Measurements from ENCODE around the gene ZCCHC24. TPM values are rescaled to one million over a fixed set of nuclear protein-coding genes. Genes with fewer than 3 reads are reported as not detected.

The ZCCHC24 gene
- total and polyA plus RNA-seq, 4 donors: 7.8 to 23.9 (median 14.8) TPM

DNA sequence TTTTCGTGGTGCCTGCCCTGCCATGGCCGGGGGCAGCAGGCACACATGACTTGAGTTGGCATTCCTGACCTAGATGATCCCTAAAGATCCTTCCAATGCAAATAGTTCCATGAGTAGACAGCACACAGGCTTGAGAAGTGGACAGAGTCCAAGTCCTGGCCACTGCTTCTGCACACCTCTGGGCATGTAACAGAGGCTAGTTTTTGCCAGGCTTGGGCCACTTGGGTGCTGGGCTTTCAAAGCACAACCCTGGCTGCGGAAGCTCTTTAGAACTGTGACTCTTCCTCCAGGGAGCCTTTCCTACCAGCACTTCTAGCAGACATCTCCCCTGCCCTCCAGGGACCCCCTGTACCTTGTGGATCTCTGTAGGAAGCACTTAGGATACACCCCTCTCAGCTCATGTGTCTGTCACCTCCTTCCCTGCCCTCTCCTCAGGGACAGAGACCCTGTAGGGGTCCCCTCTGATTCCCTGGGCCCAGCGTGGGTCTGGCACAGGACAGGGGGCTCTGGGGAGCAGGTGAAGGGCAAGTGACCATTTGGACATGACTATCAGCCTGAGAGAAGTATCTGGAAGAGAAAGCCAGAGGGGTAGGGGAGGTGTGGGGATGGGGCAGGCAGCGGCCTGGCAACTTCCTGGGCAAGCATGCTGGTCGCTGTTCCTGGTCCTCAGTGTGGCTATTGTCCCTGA lies 36.2 kb downstream of the ZCCHC24 start:
- H3K27me3 ChIP-seq (ENCODE audit: control insufficient read depth in 4 of 4, insufficient read depth in 4 of 4, low read length in 3 of 4): no peaks in the 10 kb centered on the region
- H3K27ac ChIP-seq (ENCODE audit: low read depth in 1 of 2, low read length in 2 of 2): peak overlapping the region in 1 of 2 donors; percentile 66
- WGBS: 50% methylated on average over 6 of the region's 6 CpGs
- no peak overlapping the region for H3K4me3 ChIP-seq (ENCODE audit: low read depth in 1 of 3, low read length in 3 of 3)
- peaks cover 0 to 1% (median 0%) of the 10 kb centered on the region in 4 donors for H3K36me3 ChIP-seq (ENCODE audit: control insufficient read depth in 4 of 4, insufficient read depth in 3 of 4, low read depth in 1 of 4, low read length in 3 of 4)
- no peaks in the 10 kb centered on the region for H3K9me3 ChIP-seq (ENCODE audit: control insufficient read depth in 4 of 4, low read length in 3 of 4)
- TF ChIP-seq RAD21 (IDR thresholded peaks at IDR 0.05) (peak in 1 of 2 donors; percentile 54), SP1 (IDR thresholded peaks at IDR 0.05) (peak; percentile 66), JUND (IDR thresholded peaks at IDR 0.05) (peak in 1 of 2 donors; percentile 45), YY1 (IDR thresholded peaks at IDR 0.05) (peak; percentile 46), TAF1 (conservative IDR thresholded peaks at IDR 0.05) (no peak), HNF4G (IDR thresholded peaks at IDR 0.05) (peak; percentile 56), RXRA (IDR thresholded peaks at IDR 0.05) (peak; percentile 74 to 75), HNF4A (conservative IDR thresholded peaks at IDR 0.05) (peak; percentile 78 to 84), FOXA1 (IDR thresholded peaks at IDR 0.05) (peak; percentile 5), EGR1 (IDR thresholded peaks at IDR 0.05; ENCODE audit: low read depth in 2 of 2) (no peak), GABPA (IDR thresholded peaks at IDR 0.05 in 1 of 2, conservative IDR thresholded peaks at IDR 0.05 in 1 of 2) (no peak)
- TF ChIP-seq, protein P1, sequence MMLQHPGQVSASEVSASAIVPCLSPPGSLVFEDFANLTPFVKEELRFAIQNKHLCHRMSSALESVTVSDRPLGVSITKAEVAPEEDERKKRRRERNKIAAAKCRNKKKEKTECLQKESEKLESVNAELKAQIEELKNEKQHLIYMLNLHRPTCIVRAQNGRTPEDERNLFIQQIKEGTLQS (IDR thresholded peaks at IDR 0.05): no peak
- no peak for DNase-seq (ENCODE audit: low spot score)
- H3K4me1 ChIP-seq (ENCODE audit: control insufficient read depth in 4 of 4, insufficient read depth in 4 of 4, low read length in 3 of 4): peaks cover 0 to 36% (median 11%) of the 10 kb centered on the region in 4 donors
- H3K9ac ChIP-seq (ENCODE audit: low read depth in 1 of 2, low read length in 2 of 2): no peak overlapping the region

DNA sequence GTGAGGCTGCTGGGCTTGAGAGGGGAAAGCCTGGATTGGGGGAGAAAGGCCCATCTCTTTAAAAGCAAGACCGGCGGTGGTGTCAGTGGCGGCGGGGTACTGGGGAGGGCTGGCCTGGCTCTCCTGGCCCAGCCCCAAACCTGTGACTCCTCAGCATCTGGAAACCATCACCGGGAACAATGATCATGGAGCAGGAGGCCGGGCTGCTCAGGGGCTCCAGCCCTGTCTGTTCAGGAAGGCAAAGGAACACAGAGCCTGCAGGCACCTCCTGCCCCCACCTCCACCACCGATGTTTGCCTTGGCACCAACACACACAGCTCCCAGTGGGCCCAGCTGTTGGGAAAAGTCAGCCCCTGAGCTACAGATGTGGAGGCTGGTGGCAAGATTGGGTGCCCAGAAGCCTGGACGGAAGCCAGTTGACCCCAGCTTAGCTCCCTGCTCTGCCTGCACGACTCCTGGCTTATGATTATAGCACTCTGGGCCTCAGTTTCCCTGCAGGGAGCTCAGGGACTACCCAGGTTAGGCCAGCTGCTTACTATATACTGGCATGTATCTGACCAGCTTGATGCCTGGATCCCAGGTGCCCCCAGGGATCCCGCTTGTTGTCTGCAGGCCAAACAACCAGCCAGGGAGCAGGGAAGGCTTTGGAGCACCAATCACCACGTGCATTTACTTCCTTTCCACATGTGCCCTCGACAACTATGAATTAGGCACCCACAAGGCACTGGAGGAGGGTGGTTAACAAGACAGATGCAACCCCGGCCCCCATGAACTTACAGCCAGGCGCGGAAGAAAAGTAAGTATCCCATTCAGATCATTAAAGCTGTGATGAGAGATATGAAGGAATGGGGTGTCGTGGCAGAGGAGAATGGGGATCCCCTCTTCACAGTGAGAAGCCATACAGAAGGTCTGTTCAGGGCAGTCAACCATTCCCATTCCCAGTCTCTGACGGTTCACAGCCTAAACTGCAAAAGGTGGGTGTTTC lies 37.3 kb downstream of the ZCCHC24 start:
- no peaks in the 10 kb centered on the region for H3K9me3 ChIP-seq (ENCODE audit: control insufficient read depth in 4 of 4, low read length in 3 of 4)
- H3K9ac ChIP-seq (ENCODE audit: low read depth in 1 of 2, low read length in 2 of 2): no peak overlapping the region
- H3K27me3 ChIP-seq (ENCODE audit: control insufficient read depth in 4 of 4, insufficient read depth in 4 of 4, low read length in 3 of 4): no peaks in the 10 kb centered on the region
- no peak overlapping the region for H3K4me3 ChIP-seq (ENCODE audit: low read depth in 1 of 3, low read length in 3 of 3)
- TF ChIP-seq EGR1 (IDR thresholded peaks at IDR 0.05; ENCODE audit: low read depth in 2 of 2) (no peak), RXRA (IDR thresholded peaks at IDR 0.05) (peak; percentile 14 to 19), FOXA1 (IDR thresholded peaks at IDR 0.05) (peak; percentile 33)
- no peak for DNase-seq (ENCODE audit: low spot score)
- H3K4me1 ChIP-seq (ENCODE audit: control insufficient read depth in 4 of 4, insufficient read depth in 4 of 4, low read length in 3 of 4): peaks cover 0 to 36% (median 8%) of the 10 kb centered on the region in 4 donors
- H3K36me3 ChIP-seq (ENCODE audit: control insufficient read depth in 4 of 4, insufficient read depth in 3 of 4, low read depth in 1 of 4, low read length in 3 of 4): peaks cover 0 to under 1% (median 0%) of the 10 kb centered on the region in 4 donors
- WGBS: 60% methylated on average over 17 of the region's 17 CpGs
- H3K27ac ChIP-seq (ENCODE audit: low read depth in 1 of 2, low read length in 2 of 2): peak overlapping the region; percentile 56 to 66

DNA sequence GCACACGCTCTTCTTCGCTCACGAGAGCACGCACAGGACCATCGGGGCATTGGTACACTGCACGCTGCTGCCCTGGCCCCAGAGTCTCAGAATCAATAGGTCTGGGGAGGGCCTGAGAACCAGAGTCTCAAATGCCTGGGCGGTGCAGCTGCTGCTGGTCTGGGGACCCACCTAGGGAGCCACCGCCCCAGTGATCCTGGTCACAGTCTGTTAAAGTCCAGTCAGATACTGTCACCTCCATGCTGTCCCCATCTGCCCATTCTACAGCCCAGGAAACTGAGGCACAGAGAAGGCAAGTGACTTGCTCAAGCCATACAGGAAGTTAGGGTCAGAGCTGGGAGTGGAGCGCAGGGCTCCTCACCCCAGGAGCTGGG lies 38.0 kb downstream of the ZCCHC24 start:
- H3K4me1 ChIP-seq (ENCODE audit: control insufficient read depth in 4 of 4, insufficient read depth in 4 of 4, low read length in 3 of 4): peaks cover 0 to 36% (median 5%) of the 10 kb centered on the region in 4 donors
- H3K9me3 ChIP-seq (ENCODE audit: control insufficient read depth in 4 of 4, low read length in 3 of 4): no peaks in the 10 kb centered on the region
- TF ChIP-seq RAD21 (IDR thresholded peaks at IDR 0.05) (peak in 1 of 2 donors; percentile 1), FOXA2 (IDR thresholded peaks at IDR 0.05) (no peak), RXRA (IDR thresholded peaks at IDR 0.05) (no peak), NR2F2 (IDR thresholded peaks at IDR 0.05) (no peak)
- 62% methylated on average over 9 of the region's 9 CpGs for WGBS
- peaks cover 0 to 2% (median 0%) of the 10 kb centered on the region in 4 donors for H3K36me3 ChIP-seq (ENCODE audit: control insufficient read depth in 4 of 4, insufficient read depth in 3 of 4, low read depth in 1 of 4, low read length in 3 of 4)
- no peak overlapping the region for H3K9ac ChIP-seq (ENCODE audit: low read depth in 1 of 2, low read length in 2 of 2)
- H3K27ac ChIP-seq (ENCODE audit: low read depth in 1 of 2, low read length in 2 of 2): peak overlapping the region; percentile 56 to 66
- H3K27me3 ChIP-seq (ENCODE audit: control insufficient read depth in 4 of 4, insufficient read depth in 4 of 4, low read length in 3 of 4): no peaks in the 10 kb centered on the region
- DNase-seq (ENCODE audit: low spot score): no peak
- no peak overlapping the region for H3K4me3 ChIP-seq (ENCODE audit: low read depth in 1 of 3, low read length in 3 of 3)

Data from liver (tissue), 9 donors.